Neural progenitor cell (in vitro differentiated cells): ENCODE measurements around the gene PNP. TPM values are rescaled to one million over a fixed set of nuclear protein-coding genes. Genes with fewer than 3 reads are reported as not detected.

Source experiments
- DNase-seq: peaks from one replicate; pipeline ENCODE4 v3.0.0-alpha.2; 2016; ENCODE audit warnings: low spot score
- H2AFZ ChIP-seq: fragments of 200-600 bp; sonication (generic); replicated peaks from 2 replicates; pipeline ENCODE4 v1.6.1; 2016; ENCODE audit warnings: antibody characterized with exemption
- H3F3A ChIP-seq: fragments of 200-600 bp; sonication (generic); 2 replicates; pipeline ENCODE4 v1.6.1; 2016; ENCODE audit warnings: antibody characterized with exemption, low read depth
- H3K27ac ChIP-seq: fragments of 200-600 bp; sonication (generic); 2 replicates; pipeline ENCODE4 v1.5.1; 2016; ENCODE audit warnings: mild to moderate bottlenecking
- H3K27me3 ChIP-seq: fragments of 200-600 bp; sonication (generic); 2 replicates; pipeline ENCODE4 v1.6.1; 2016; ENCODE audit warnings: mild to moderate bottlenecking, moderate library complexity
- H3K36me3 ChIP-seq: fragments of 200-600 bp; sonication (generic); 2 replicates; pipeline ENCODE4 v1.5.1; 2016
- H3K4me1 ChIP-seq: fragments of 200-600 bp; sonication (generic); 2 replicates; pipeline ENCODE4 v1.6.1; 2016; ENCODE audit warnings: mixed run types
- H3K4me2 ChIP-seq: fragments of 200-600 bp; sonication (generic); 2 replicates; pipeline ENCODE4 v1.6.1; 2016
- H3K4me3 ChIP-seq: fragments of 200-600 bp; sonication (generic); 2 replicates; pipeline ENCODE4 v1.5.1; 2016
- H3K79me2 ChIP-seq: fragments of 200-600 bp; sonication (generic); 2 replicates; pipeline ENCODE4 v1.6.1; 2016; ENCODE audit warnings: low read depth
- H3K9ac ChIP-seq: fragments of 200-600 bp; sonication (generic); 2 replicates; pipeline ENCODE4 v1.6.1; 2016
- H3K9me3 ChIP-seq: fragments of 200-600 bp; sonication (generic); 2 replicates; pipeline ENCODE4 v1.5.1; 2016; ENCODE audit warnings: low read depth
- H4K20me1 ChIP-seq: fragments of 200-600 bp; sonication (generic); 2 replicates; pipeline ENCODE4 v1.6.1; 2016; ENCODE audit warnings: low read depth
- H3K27ac Mint-ChIP-seq: 3 replicates; pipeline ENCODE4 v1.8.0; 2021; ENCODE audit warnings: mixed read lengths
- H3K27me3 Mint-ChIP-seq: 2 replicates; pipeline ENCODE4 v1.8.0; 2022; ENCODE audit warnings: low read depth, mild to moderate bottlenecking, inconsistent platforms, moderate library complexity, mixed read lengths; ENCODE audit not compliant: insufficient read depth
- H3K36me3 Mint-ChIP-seq: 3 replicates; pipeline ENCODE4 v1.8.0; 2021; ENCODE audit warnings: mixed read lengths
- H3K4me1 Mint-ChIP-seq: 3 replicates; pipeline ENCODE4 v1.8.0; 2021; ENCODE audit warnings: mixed read lengths
- H3K4me3 Mint-ChIP-seq: 3 replicates; pipeline ENCODE4 v1.8.0; 2021; ENCODE audit warnings: mild to moderate bottlenecking, moderate library complexity, mixed read lengths
- H3K9me3 Mint-ChIP-seq: 3 replicates; pipeline ENCODE4 v1.8.0; 2020; ENCODE audit warnings: mixed read lengths
- CTCF ChIP-seq: fragments of 200-600 bp; sonication (generic); IDR thresholded peaks from 2 replicates; pipeline ENCODE4 v1.5.1; 2017; ENCODE audit warnings: antibody characterized with exemption, mild to moderate bottlenecking
- EZH2 ChIP-seq: fragments of 200-600 bp; sonication (generic); IDR thresholded peaks from 2 replicates; pipeline ENCODE4 v1.6.1; 2017; ENCODE audit warnings: antibody characterized with exemption, mild to moderate bottlenecking, moderate library complexity
- EZH2phosphoT487 ChIP-seq: fragments of 200-600 bp; sonication (generic); IDR thresholded peaks from 2 replicates; pipeline ENCODE4 v1.6.1; 2017; ENCODE audit warnings: antibody characterized with exemption
- total RNA-seq: library from RNA; depleted of rRNA; stranded (reverse); fragments of >200 nt; gene quantifications from 2 replicates; pipeline ENCODE4 v1.2.3, GENCODE V29; 2015; ENCODE audit warnings: low replicate concordance

PNP gene
- total RNA-seq, 1 donor from 2014 or later: 43.6 TPM

DNA sequence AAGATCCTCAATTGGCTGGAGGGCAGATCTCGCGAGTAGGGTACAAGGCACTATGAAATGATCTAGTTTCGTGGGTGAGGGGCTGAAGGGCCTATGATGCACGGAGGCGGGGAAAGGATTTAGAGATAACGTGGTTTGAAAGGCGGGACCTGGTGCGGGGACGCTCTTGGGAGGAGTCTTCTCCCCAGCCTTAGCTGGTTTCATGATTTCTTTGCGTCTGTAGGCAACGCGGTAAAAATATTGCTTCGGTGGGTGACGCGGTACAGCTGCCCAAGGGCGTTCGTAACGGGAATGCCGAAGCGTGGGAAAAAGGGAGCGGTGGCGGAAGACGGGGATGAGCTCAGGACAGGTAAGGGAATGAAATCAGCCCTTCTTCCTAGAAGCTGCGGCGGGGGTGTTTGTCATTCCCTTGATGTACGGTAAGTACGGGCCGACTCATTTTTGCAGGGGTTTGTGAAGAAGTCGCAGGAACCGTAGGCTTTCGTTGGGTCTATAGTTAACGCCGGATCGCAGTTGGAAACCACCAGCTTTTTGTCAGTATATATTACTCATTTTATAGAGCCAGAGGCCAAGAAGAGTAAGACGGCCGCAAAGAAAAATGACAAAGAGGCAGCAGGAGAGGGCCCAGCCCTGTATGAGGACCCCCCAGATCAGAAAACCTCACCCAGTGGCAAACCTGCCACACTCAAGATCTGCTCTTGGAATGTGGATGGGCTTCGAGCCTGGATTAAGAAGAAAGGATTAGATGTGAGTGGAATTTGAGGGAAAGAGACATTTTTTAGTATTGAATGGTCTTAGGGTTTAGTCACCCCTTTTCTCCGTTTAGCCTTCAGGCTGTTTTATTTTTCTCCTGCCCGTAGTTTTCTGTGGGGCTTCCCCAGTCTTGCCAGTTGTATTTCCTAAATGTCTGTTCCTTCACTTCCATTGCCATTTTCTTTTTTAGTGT, 13.6 kb upstream of the PNP start:
- no peaks in the 10 kb centered on the region for H3K27me3 ChIP-seq
- DNase-seq: peak; percentile 86
- Mint-ChIP-seq H3K4me3 (no peak overlapping the region), H3K4me1 (peaks cover 10% of the 10 kb centered on the region), H3K9me3 (no peaks in the 10 kb centered on the region), H3K27me3 (no peaks in the 10 kb centered on the region), H3K27ac (no peak overlapping the region), H3K36me3 (peaks cover 16% of the 10 kb centered on the region)
- peak overlapping the region; percentile 93 for H3K9ac ChIP-seq
- H3F3A ChIP-seq: peaks cover 56% of the 10 kb centered on the region
- H3K79me2 ChIP-seq: peaks cover 59% of the 10 kb centered on the region
- TF ChIP-seq EZH2: no peak
- no peak for TF ChIP-seq CTCF
- TF ChIP-seq EZH2phosphoT487: no peak
- H2AFZ ChIP-seq: peak overlapping the region; percentile 84
- H3K27ac ChIP-seq: peak overlapping the region; percentile 99
- H3K9me3 ChIP-seq: no peaks in the 10 kb centered on the region
- H4K20me1 ChIP-seq: peaks cover 10% of the 10 kb centered on the region
- peak overlapping the region; percentile 85 for H3K4me2 ChIP-seq
- H3K4me3 ChIP-seq: peak overlapping the region; percentile 84
- H3K4me1 ChIP-seq: peaks cover 9% of the 10 kb centered on the region
- H3K36me3 ChIP-seq: peaks cover 7% of the 10 kb centered on the region

DNA sequence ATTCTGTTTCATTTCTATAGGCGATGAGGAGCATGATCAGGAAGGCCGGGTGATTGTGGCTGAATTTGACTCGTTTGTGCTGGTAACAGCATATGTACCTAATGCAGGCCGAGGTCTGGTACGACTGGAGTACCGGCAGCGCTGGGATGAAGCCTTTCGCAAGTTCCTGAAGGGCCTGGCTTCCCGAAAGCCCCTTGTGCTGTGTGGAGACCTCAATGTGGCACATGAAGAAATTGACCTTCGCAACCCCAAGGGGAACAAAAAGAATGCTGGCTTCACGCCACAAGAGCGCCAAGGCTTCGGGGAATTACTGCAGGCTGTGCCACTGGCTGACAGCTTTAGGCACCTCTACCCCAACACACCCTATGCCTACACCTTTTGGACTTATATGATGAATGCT, 12.2 kb upstream of the PNP start:
- peak overlapping the region; percentile 99 for H3K27ac ChIP-seq
- peaks cover 17% of the 10 kb centered on the region for H3K4me1 Mint-ChIP-seq
- DNase-seq: no peak
- H4K20me1 ChIP-seq: peaks cover 14% of the 10 kb centered on the region
- H3K27me3 ChIP-seq: no peaks in the 10 kb centered on the region
- TF ChIP-seq CTCF (no peak), EZH2phosphoT487 (no peak), EZH2 (no peak)
- no peak overlapping the region for H3K4me3 ChIP-seq
- peaks cover 65% of the 10 kb centered on the region for H3K79me2 ChIP-seq
- H3F3A ChIP-seq: peaks cover 59% of the 10 kb centered on the region
- H3K36me3 Mint-ChIP-seq: peaks cover 15% of the 10 kb centered on the region
- peaks cover 7% of the 10 kb centered on the region for H3K36me3 ChIP-seq
- H3K9ac ChIP-seq: no peak overlapping the region
- no peak overlapping the region for H3K27ac Mint-ChIP-seq
- no peaks in the 10 kb centered on the region for H3K9me3 ChIP-seq
- peaks cover 9% of the 10 kb centered on the region for H3K4me1 ChIP-seq
- H3K9me3 Mint-ChIP-seq: no peaks in the 10 kb centered on the region
- H3K4me3 Mint-ChIP-seq: no peak overlapping the region
- H3K4me2 ChIP-seq: peak overlapping the region; percentile 85
- H3K27me3 Mint-ChIP-seq: no peaks in the 10 kb centered on the region
- H2AFZ ChIP-seq: no peak overlapping the region

DNA sequence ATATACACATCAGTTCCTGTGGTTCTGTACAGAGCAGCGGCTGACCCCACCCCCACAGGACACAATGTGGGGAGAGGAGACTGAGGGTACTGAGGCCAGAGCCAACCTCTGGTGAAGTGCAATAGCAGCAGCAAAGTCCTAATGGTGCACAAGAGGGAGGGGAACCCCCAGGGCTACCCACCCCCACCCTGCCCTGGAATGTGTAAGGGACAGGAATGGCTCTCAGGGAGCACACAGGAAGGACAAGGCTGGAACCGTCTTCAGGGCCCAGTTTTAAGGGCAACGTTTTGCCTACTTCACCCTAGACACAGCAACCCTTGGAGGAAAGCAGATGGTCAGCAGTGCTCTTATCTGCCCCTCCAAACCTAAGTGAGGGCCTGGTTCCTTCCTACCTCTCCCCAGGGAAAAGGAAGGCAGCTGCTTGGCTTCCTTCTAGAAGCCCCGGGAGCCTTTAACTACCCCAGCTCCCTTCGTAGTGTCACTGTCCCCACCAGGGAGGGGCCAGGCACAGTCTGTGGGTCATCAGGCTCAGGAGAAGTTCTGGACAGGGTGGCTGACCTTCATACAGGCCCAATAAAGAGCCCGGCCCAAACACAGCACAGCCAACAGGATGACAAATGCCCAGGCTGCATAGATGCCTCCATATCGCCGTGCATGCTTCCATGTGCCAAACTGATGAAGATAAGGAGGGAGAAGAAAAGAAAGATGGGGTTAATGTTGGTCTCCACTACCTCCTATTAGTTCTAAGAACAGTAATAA, 11.0 kb upstream of the PNP start:
- Mint-ChIP-seq H3K36me3 (peaks cover 13% of the 10 kb centered on the region), H3K4me1 (peaks cover 20% of the 10 kb centered on the region), H3K9me3 (no peaks in the 10 kb centered on the region), H3K27me3 (no peaks in the 10 kb centered on the region), H3K4me3 (peak overlapping the region; percentile 57), H3K27ac (no peak overlapping the region)
- peaks cover 69% of the 10 kb centered on the region for H3F3A ChIP-seq
- no peak overlapping the region for H3K4me3 ChIP-seq
- peaks cover 7% of the 10 kb centered on the region for H3K36me3 ChIP-seq
- no peak overlapping the region for H3K4me2 ChIP-seq
- no peak for DNase-seq
- no peak for TF ChIP-seq EZH2
- no peak for TF ChIP-seq EZH2phosphoT487
- no peak for TF ChIP-seq CTCF
- peaks cover 13% of the 10 kb centered on the region for H3K4me1 ChIP-seq
- no peaks in the 10 kb centered on the region for H3K27me3 ChIP-seq
- no peak overlapping the region for H2AFZ ChIP-seq
- peaks cover 14% of the 10 kb centered on the region for H4K20me1 ChIP-seq
- H3K9me3 ChIP-seq: no peaks in the 10 kb centered on the region
- H3K79me2 ChIP-seq: peaks cover 59% of the 10 kb centered on the region
- no peak overlapping the region for H3K27ac ChIP-seq
- no peak overlapping the region for H3K9ac ChIP-seq
